HepG2 (cell line): Measurements from ENCODE around the gene SLU7. TPM values are rescaled to one million over a fixed set of nuclear protein-coding genes. Genes with fewer than 3 reads are reported as not detected.

Source experiments
- CREBL2 ChIP-seq: sonication (generic); formaldehyde crosslinking; IDR thresholded peaks from 2 replicates; pipeline ENCODE4 v1.8.1; 2023; ENCODE audit warnings: missing genetic modification reagents, mild to moderate bottlenecking, borderline replicate concordance
- GATAD1 ChIP-seq: IDR thresholded peaks from 2 replicates; pipeline ENCODE4 v1.6.1; 2016; ENCODE audit warnings: missing genetic modification reagents, missing compliant biosample characterization
- KLF6 ChIP-seq: IDR thresholded peaks from 2 replicates; pipeline ENCODE4 v1.8.0; 2016; ENCODE audit warnings: missing biosample characterization, missing genetic modification reagents
- NCOA2 ChIP-seq: sonication (generic); formaldehyde crosslinking; IDR thresholded peaks from 2 replicates; pipeline ENCODE4 v1.8.0; 2022; ENCODE audit warnings: inconsistent platforms
- NFYC ChIP-seq: IDR thresholded peaks from 2 replicates; pipeline ENCODE4 v1.6.1; 2016; ENCODE audit warnings: missing genetic modification reagents, missing compliant biosample characterization
- RERE ChIP-seq: IDR thresholded peaks from 2 replicates; pipeline ENCODE4 v1.6.1; 2016; ENCODE audit warnings: low read depth, missing genetic modification reagents, missing compliant biosample characterization
- REST ChIP-seq, 2 experiments: IDR thresholded peaks; 2 replicates each; pipeline ENCODE4 v1.6.1; 2011 to 2012; ENCODE audit warnings: low read length in 2 of 2, borderline replicate concordance in 1 of 2, low read depth in 1 of 2, mild to moderate bottlenecking in 1 of 2, moderate library complexity in 1 of 2
- SETDB1 ChIP-seq: sonication (generic); formaldehyde crosslinking; IDR thresholded peaks from 2 replicates; pipeline ENCODE4 v1.5.1; 2020; ENCODE audit warnings: missing genetic modification reagents, mild to moderate bottlenecking, borderline replicate concordance
- SMC3 ChIP-seq: IDR thresholded peaks from 2 replicates; pipeline ENCODE4 v1.6.1; 2011; ENCODE audit warnings: low read length, improper control_type of control experiment
- TIGD3 ChIP-seq: sonication (generic); formaldehyde crosslinking; IDR thresholded peaks from 2 replicates; pipeline ENCODE4 v1.5.1; 2020; ENCODE audit warnings: mild to moderate bottlenecking, missing genetic modification reagents, borderline replicate concordance
- WIZ ChIP-seq: sonication (generic); formaldehyde crosslinking; IDR thresholded peaks from 2 replicates; pipeline ENCODE4 v1.5.1; 2020; ENCODE audit warnings: mild to moderate bottlenecking, missing genetic modification reagents
- ZFP36L1 ChIP-seq: sonication (generic); formaldehyde crosslinking; IDR thresholded peaks from 2 replicates; pipeline ENCODE4 v1.8.0; 2022; ENCODE audit warnings: mild to moderate bottlenecking, missing genetic modification reagents, moderate library complexity
- ZNF337 ChIP-seq: sonication (generic); formaldehyde crosslinking; IDR thresholded peaks from 2 replicates; pipeline ENCODE4 v1.5.1; 2020; ENCODE audit warnings: missing genetic modification reagents, low read depth, mild to moderate bottlenecking, borderline replicate concordance
- ZNF577 ChIP-seq: sonication (generic); formaldehyde crosslinking; IDR thresholded peaks from 2 replicates; pipeline ENCODE4 v1.4.0; 2020; ENCODE audit warnings: mild to moderate bottlenecking, low read depth, missing genetic modification reagents, borderline replicate concordance
- ZNF747 ChIP-seq: sonication (generic); formaldehyde crosslinking; IDR thresholded peaks from 2 replicates; pipeline ENCODE4 v1.8.1; 2023; ENCODE audit warnings: missing genetic modification reagents, mild to moderate bottlenecking, borderline replicate concordance
- ZNF782 ChIP-seq: sonication (generic); formaldehyde crosslinking; IDR thresholded peaks from 2 replicates; pipeline ENCODE4 v1.4.0; 2020; ENCODE audit warnings: missing genetic modification reagents, mild to moderate bottlenecking, borderline replicate concordance
- polyA plus RNA-seq, 8 experiments: library from polyadenylated mRNA; depleted of rRNA in 3 of 8; stranded (reverse) in 7 of 8; unstranded in 1 of 8; fragments of >200 nt; fragmentation: Illumina TruSeq in 4 of 8; extraction: Trizol in 4 of 8; gene quantifications; 2 replicates each; pipeline versions ENCODE4 v1.2.1 to v1.2.3, GENCODE V29; 2011 to 2016; ENCODE audit warnings: low read depth in 4 of 8, missing spikeins in 1 of 8, mixed read lengths in 1 of 8; ENCODE audit not compliant: insufficient read depth in 1 of 8
- total RNA-seq, 5 experiments: library from RNA; depleted of rRNA; stranded (reverse); fragments of >200 nt; fragmentation: Illumina TruSeq; extraction: Trizol; gene quantifications; 2 replicates each; pipeline ENCODE4 v1.2.3, GENCODE V29; 2016; ENCODE audit warnings: low read depth in 1 of 5

The SLU7 gene
- total and polyA plus RNA-seq, 2 of the 13 experiments (the other 11 are each of a cell fraction or from before 2014, with no cell fraction given) = 24.0 to 39.2 TPM

GRCh38 chr5:160467555-160468362 lies 48.9 kb upstream of the SLU7 start (continued):
- TF ChIP-seq REST (IDR thresholded peaks at IDR 0.05; ENCODE audit: borderline replicate concordance in 1 of 2, low read depth in 1 of 2, low read length in 2 of 2) = peak in 1 of 2 experiments; percentile 71; a peak in 2 of 4 replicates
- no peak for TF ChIP-seq GATAD1 (CRISPR knock-in tag)
- peak; percentile 71; the same call in 1 of the 2 replicates for TF ChIP-seq KLF6
- TF ChIP-seq ZFP36L1 (CRISPR knock-in tag) = peak; percentile 71; the same call in 1 of the 2 replicates
- no peak for TF ChIP-seq TIGD3 (CRISPR knock-in tag)
- TF ChIP-seq ZNF782 (CRISPR knock-in tag) = 0 out of 2 replicates have a peak, but pooled peaks have one; percentile 68
- peak; percentile 86 for TF ChIP-seq NCOA2 (CRISPR knock-in tag)
- no peak for TF ChIP-seq SETDB1 (CRISPR knock-in tag)
- no peak for TF ChIP-seq CREBL2 (CRISPR knock-in tag)
- peak; percentile 78 for TF ChIP-seq RERE (CRISPR knock-in tag)
- TF ChIP-seq NFYC = no peak; the same call in 1 of the 2 replicates
- TF ChIP-seq SMC3 = no peak
- no peak for TF ChIP-seq WIZ (CRISPR knock-in tag)
- TF ChIP-seq ZNF747 (CRISPR knock-in tag) = no peak; the same call in 1 of the 2 replicates
- peak; percentile 63; the same call in 1 of the 2 replicates for TF ChIP-seq ZNF337
- no peak for TF ChIP-seq ZNF577
